Right lobe of liver (tissue), 4 donors: ENCODE measurements around the gene AXIN1.

ENCODE experiments used
- POLR2A ChIP-seq: fragments of 450-650 bp; IDR thresholded peaks from one replicate; pipeline ENCODE4 v1.6.1; 2017; ENCODE audit warnings: antibody characterized with exemption, mild to moderate bottlenecking
- TF ChIP-seq, protein P1 (sequence below), 4 donors: fragments of 200-600 bp in 3 of 4; fragments of 450-650 bp in 1 of 4; IDR thresholded peaks; one replicate each; pipeline versions ENCODE4 v1.5.1 to v1.8.0; 2016 to 2022; ENCODE audit warnings: antibody characterized with exemption in 4 of 4, mild to moderate bottlenecking in 2 of 4
- donor health status: DM: no; HTN: no; CAD: no.
- donor health status: DM: no; HTN: no; CAD: no.
- donor health status: DM: no; HTN: yes; CAD: no.

DNA sequence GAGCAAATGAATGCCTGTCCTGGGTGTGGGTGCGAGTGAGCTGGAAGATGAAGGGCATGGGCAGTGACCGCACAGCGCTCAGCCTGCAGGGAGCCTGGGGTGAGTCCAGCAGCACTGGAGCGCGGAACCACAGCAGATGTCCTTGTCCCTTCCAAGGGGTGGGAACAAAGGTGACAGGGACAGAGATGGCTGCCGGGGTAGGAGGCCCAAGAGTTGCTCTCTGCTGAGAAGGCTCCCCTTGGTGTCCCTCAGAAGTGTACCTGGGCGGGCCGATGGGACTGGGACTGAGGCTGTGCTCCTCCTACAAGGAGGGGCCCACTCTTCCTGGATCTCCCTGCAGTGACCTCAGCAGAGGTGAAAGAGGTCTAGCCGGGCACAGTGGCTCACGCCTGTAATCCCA, 36.8 kb upstream of the AXIN1 start:
- TF ChIP-seq, protein P1, sequence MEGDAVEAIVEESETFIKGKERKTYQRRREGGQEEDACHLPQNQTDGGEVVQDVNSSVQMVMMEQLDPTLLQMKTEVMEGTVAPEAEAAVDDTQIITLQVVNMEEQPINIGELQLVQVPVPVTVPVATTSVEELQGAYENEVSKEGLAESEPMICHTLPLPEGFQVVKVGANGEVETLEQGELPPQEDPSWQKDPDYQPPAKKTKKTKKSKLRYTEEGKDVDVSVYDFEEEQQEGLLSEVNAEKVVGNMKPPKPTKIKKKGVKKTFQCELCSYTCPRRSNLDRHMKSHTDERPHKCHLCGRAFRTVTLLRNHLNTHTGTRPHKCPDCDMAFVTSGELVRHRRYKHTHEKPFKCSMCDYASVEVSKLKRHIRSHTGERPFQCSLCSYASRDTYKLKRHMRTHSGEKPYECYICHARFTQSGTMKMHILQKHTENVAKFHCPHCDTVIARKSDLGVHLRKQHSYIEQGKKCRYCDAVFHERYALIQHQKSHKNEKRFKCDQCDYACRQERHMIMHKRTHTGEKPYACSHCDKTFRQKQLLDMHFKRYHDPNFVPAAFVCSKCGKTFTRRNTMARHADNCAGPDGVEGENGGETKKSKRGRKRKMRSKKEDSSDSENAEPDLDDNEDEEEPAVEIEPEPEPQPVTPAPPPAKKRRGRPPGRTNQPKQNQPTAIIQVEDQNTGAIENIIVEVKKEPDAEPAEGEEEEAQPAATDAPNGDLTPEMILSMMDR (IDR thresholded peaks at IDR 0.05): no peak
- no peak for TF ChIP-seq POLR2A
